Brain pericyte (primary cell): ENCODE measurements around the gene HOXD10.

Experiments used
- DNase-seq: peaks from one replicate; pipeline ENCODE4 v3.0.0-alpha.2; 2012; ENCODE audit warnings: low read depth, low spot score

HOXD10 gene

GRCh38 chr2:176082824-176083751 lies 33.5 kb upstream of the HOXD10 start:
- no peak for DNase-seq

- no peak for DNase-seq
Measured at GRCh38 chr2:176083796-176084261, 32.7 kb upstream of the HOXD10 start, which contains the start of gene EVX2. Gene EVX2, minus strand, starts transcription at chr2:176083962. Its CDS starts 186 bp downstream, at chr2:176083776.

- DNase-seq = no peak
Measured at GRCh38 chr2:176084611-176085119, 31.9 kb upstream of the HOXD10 start.

- no peak for DNase-seq
Measured at GRCh38 chr2:176085120-176085788, 31.3 kb upstream of the HOXD10 start.

GRCh38 chr2:176085861-176086771 lies 30.5 kb upstream of the HOXD10 start:
- no peak for DNase-seq

- no peak for DNase-seq
Measured at GRCh38 chr2:176087330-176088047, 29.1 kb upstream of the HOXD10 start.

- no peak for DNase-seq
Measured at GRCh38 chr2:176088048-176088936, 28.3 kb upstream of the HOXD10 start.

- no peak for DNase-seq
Measured at GRCh38 chr2:176088937-176089842, 27.4 kb upstream of the HOXD10 start.

GRCh38 chr2:176089843-176090395 lies 26.7 kb upstream of the HOXD10 start:
- no peak for DNase-seq

- no peak for DNase-seq
Measured at GRCh38 chr2:176090862-176091261, 25.7 kb upstream of the HOXD10 start.

GRCh38 chr2:176091329-176092258 lies 25.0 kb upstream of the HOXD10 start:
- DNase-seq = no peak

- DNase-seq = no peak
Measured at GRCh38 chr2:176092270-176093144, 24.1 kb upstream of the HOXD10 start, which contains the start of gene HOXD13. Gene HOXD13, plus strand, starts transcription at chr2:176092721. Its CDS starts 170 bp downstream, at chr2:176092891.

- DNase-seq = no peak
Measured at GRCh38 chr2:176093145-176093897, 23.3 kb upstream of the HOXD10 start.

GRCh38 chr2:176093898-176094249 lies 22.7 kb upstream of the HOXD10 start:
- DNase-seq = no peak

- no peak for DNase-seq
Measured at GRCh38 chr2:176094349-176094748, 22.2 kb upstream of the HOXD10 start.
